ENCODE measurements around the gene NUP210. TPM values are rescaled to one million over a fixed set of nuclear protein-coding genes. Genes with fewer than 3 reads are reported as not detected.

NUP210 gene
- total and polyA plus RNA-seq, 2 experiments from 2014 or later: 13.8 to 73.9 TPM

GRCh38 chr3:13294442-13295351 is 125.4 kb downstream of the NUP210 start (continued):
- TF ChIP-seq ZNF462 (CRISPR knock-in tag; IDR thresholded peaks at IDR 0.05): no peak

- ATAC-seq (no peak), DNase-seq (ENCODE audit: low spot score) (no peak)
- Mint-ChIP-seq H3K36me3 (ENCODE audit: low read depth) (no peaks in the 10 kb centered on the region; the same call in 2 of the 3 replicates), H3K27ac (no peak overlapping the region), H3K27me3 (ENCODE audit: insufficient read depth, low read depth, poor library complexity) (peaks cover 7% of the 10 kb centered on the region), H3K9me3 (no peaks in the 10 kb centered on the region), H3K4me1 (peaks cover 26% of the 10 kb centered on the region), H3K4me3 (no peak overlapping the region)
- no peaks in the 10 kb centered on the region for H3K9me2 ChIP-seq (ENCODE audit: insufficient read depth)
- H3K79me2 ChIP-seq (replicated peaks; ENCODE audit: insufficient read depth): no peaks in the 10 kb centered on the region
- H3K4me3 ChIP-seq: no peak overlapping the region
- peaks cover 18% of the 10 kb centered on the region for H3K4me1 ChIP-seq (ENCODE audit: insufficient read depth)
- H4K20me1 ChIP-seq (replicated peaks; ENCODE audit: insufficient read depth): no peaks in the 10 kb centered on the region
- H3F3A ChIP-seq (replicated peaks; ENCODE audit: low read depth): no peaks in the 10 kb centered on the region
- H3K27me3 ChIP-seq (ENCODE audit: insufficient read depth): no peaks in the 10 kb centered on the region
- H3K4me2 ChIP-seq: no peak overlapping the region
- no peak overlapping the region for H2AFZ ChIP-seq
- H3K27ac ChIP-seq (ENCODE audit: low read depth): no peak overlapping the region
- no peaks in the 10 kb centered on the region for H3K36me3 ChIP-seq (ENCODE audit: insufficient read depth)
- TF ChIP-seq NANOG (IDR thresholded peaks at IDR 0.05; ENCODE audit: borderline replicate concordance): no peak
- TF ChIP-seq ETS1 (IDR thresholded peaks at IDR 0.05): no peak
- no peak for TF ChIP-seq JUNB (IDR thresholded peaks at IDR 0.05; ENCODE audit: unreplicated experiment)
- TF ChIP-seq ZNF331 (CRISPR knock-in tag; IDR thresholded peaks at IDR 0.05; ENCODE audit: low read depth): no peak
- TF ChIP-seq EZH2phosphoT487 (IDR thresholded peaks at IDR 0.05; ENCODE audit: unreplicated experiment): no peak
- TF ChIP-seq STAT1 (IDR thresholded peaks at IDR 0.05; ENCODE audit: unreplicated experiment): no peak
- no peak for TF ChIP-seq EZH2 (IDR thresholded peaks at IDR 0.05; ENCODE audit: low read depth, unreplicated experiment)
Observed at GRCh38 chr3:13292375-13292774, 127.7 kb downstream of the NUP210 start.

All from GM23338 (cell line).